NT2/D1 (cell line): ENCODE data around the gene KLF6.
"Not testable (repeated sequence)": the region's sequence is repeated elsewhere in the genome, so short reads cannot be mapped to it uniquely, and the experiment has no call there.

Experiments used
- YY1 ChIP-seq: IDR thresholded peaks from 2 replicates; pipeline ENCODE4 v1.6.1; 2011; ENCODE audit not compliant: insufficient read length, insufficient read depth
- ZNF274 ChIP-seq: IDR thresholded peaks from 2 replicates; pipeline ENCODE4 v1.6.1; 2011; ENCODE audit warnings: mild to moderate bottlenecking, low read depth, low read length

DNA sequence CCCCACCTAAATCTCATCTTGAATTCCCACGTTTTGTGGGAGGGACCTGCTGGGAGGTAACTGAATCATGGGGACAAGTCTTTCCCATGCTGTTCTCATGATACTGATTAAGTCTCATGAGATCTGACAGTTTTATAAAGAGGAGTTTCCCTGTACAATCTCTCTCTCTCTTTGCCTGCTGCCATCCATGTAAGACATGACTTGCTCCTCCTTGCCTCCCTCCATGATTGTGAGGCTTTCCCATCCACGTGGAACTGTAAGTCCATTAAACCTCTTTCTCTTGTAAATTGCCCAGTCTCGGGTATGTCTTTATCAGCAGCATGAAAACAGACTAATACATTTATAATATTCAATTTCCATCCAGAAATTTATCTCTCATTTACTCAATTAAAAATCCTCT is 52.8 kb downstream of the KLF6 start:
- not testable (repeated sequence) for TF ChIP-seq YY1, ZNF274
